GM12878 (cell line): ENCODE results near the gene FPGS. TPM values are rescaled to one million over a fixed set of nuclear protein-coding genes. Genes with fewer than 3 reads are reported as not detected.

Experiments
- ATAC-seq: fragments of 200-7000 bp; cut with Tn5 transposase; 3 replicates; pipeline ENCODE4 v1.9.1; 2020; ENCODE audit warnings: mild to moderate bottlenecking, moderate library complexity
- BruUV-seq: library from RNA; stranded (reverse); fragments of 400-500 nt; replicated peaks from 2 replicates; lab custom pipeline; 2021; lab: Mats Ljungman, UMichigan
- CTCF ChIA-PET: fragments of 300-600 bp; sonication (Branson Sonifier 250); formaldehyde crosslinking; extraction: SDS; loops from one replicate; lab custom pipeline; 2021; ENCODE audit warnings: inconsistent platforms; lab: Yijun Ruan, JAX
- POLR2A ChIA-PET: fragments of 350-600 bp; formaldehyde crosslinking; extraction: SDS; loops from one replicate; lab custom pipeline; 2021; ENCODE audit warnings: inconsistent platforms; lab: Charles Lee
- RAD21 ChIA-PET: fragments of 300-600 bp; sonication (Branson Sonifier 250); formaldehyde crosslinking; loops from one replicate; lab custom pipeline; 2023; ENCODE audit warnings: antibody characterized with exemption; ENCODE audit not compliant: unreplicated experiment; lab: Charles Lee
- SMC1A ChIA-PET: fragments of 300-600 bp; sonication (Branson Sonifier 250); formaldehyde crosslinking; loops from one replicate; lab custom pipeline; 2023; ENCODE audit not compliant: unreplicated experiment, uncharacterized antibody; lab: Charles Lee
- DNase-seq: peaks from one replicate; pipeline ENCODE4 v3.0.0-alpha.2; 2011; ENCODE audit warnings: low read depth, low spot score
- FAIRE-seq: peaks from 3 replicates; lab custom pipeline; 2011; peaks lifted over from hg19 to GRCh38; lab: Jason Lieb, UNC
- H2AFZ ChIP-seq: 2 replicates; pipeline ENCODE4 v1.6.0; 2011; ENCODE audit warnings: low read depth, low read length, control low read depth; ENCODE audit not compliant: control insufficient read depth
- H3K27ac ChIP-seq: 2 replicates; pipeline ENCODE4 v1.5.1; 2011; ENCODE audit warnings: control low read depth; ENCODE audit not compliant: control insufficient read depth, insufficient read depth
- H3K27me3 ChIP-seq, 2 experiments: replicated peaks in 1 of 2; 2 replicates each; pipeline versions ENCODE4 v1.6.0 to v1.6.1; 2011; ENCODE audit warnings: low read length in 1 of 2; ENCODE audit not compliant: control insufficient read depth in 2 of 2, insufficient read depth in 2 of 2
- H3K36me3 ChIP-seq, 2 experiments: 2 replicates each; pipeline ENCODE4 v1.5.1; 2011; ENCODE audit warnings: low read length in 1 of 2; ENCODE audit not compliant: control insufficient read depth in 2 of 2, insufficient read depth in 2 of 2
- H3K4me1 ChIP-seq: 2 replicates; pipeline ENCODE4 v1.6.1; 2011; ENCODE audit warnings: mild to moderate bottlenecking, low read length, moderate library complexity, mixed read lengths; ENCODE audit not compliant: control insufficient read depth, insufficient read depth
- H3K4me2 ChIP-seq: 2 replicates; pipeline ENCODE4 v1.6.0; 2011; ENCODE audit warnings: control low read depth; ENCODE audit not compliant: control insufficient read depth, insufficient read depth
- H3K4me3 ChIP-seq: fragments of 200-600 bp; sonication (generic); 2 replicates; pipeline ENCODE4 v1.5.1; 2016
- H3K79me2 ChIP-seq: 2 replicates; pipeline ENCODE4 v1.6.0; 2011; ENCODE audit warnings: low read length; ENCODE audit not compliant: control insufficient read depth, insufficient read depth
- H3K9ac ChIP-seq: 2 replicates; pipeline ENCODE4 v1.8.0; 2011; ENCODE audit warnings: low read length, control low read depth, mixed read lengths; ENCODE audit not compliant: control insufficient read depth, insufficient read depth
- H3K9me3 ChIP-seq: replicated peaks from 3 replicates; pipeline ENCODE4 v1.5.1; 2011; ENCODE audit warnings: mild to moderate bottlenecking, low read length; ENCODE audit not compliant: control insufficient read depth, insufficient read depth
- H4K20me1 ChIP-seq: 2 replicates; pipeline ENCODE4 v1.6.0; 2011; ENCODE audit not compliant: control insufficient read depth, insufficient read depth
- BACH1 ChIP-seq: fragments of 450-650 bp; IDR thresholded peaks from 2 replicates; pipeline ENCODE4 v1.6.1; 2017; ENCODE audit warnings: mild to moderate bottlenecking, borderline replicate concordance
- CEBPB ChIP-seq, 2 experiments: fragments of 150-350 bp in 1 of 2; IDR thresholded peaks; 2 replicates each; pipeline ENCODE4 v1.6.1; 2012 to 2014; ENCODE audit warnings: low read depth in 2 of 2, low read length in 2 of 2, borderline replicate concordance in 1 of 2, inconsistent platforms in 1 of 2
- ETV6 ChIP-seq, 2 experiments: fragments of 450-650 bp in 1 of 2; IDR thresholded peaks in 1 of 2; conservative IDR thresholded peaks in 1 of 2; 2 replicates each; pipeline ENCODE4 v1.6.1; 2014; ENCODE audit warnings: antibody characterized with exemption in 1 of 2, borderline replicate concordance in 1 of 2, low read depth in 1 of 2, mild to moderate bottlenecking in 1 of 2, moderate library complexity in 1 of 2
- HCFC1 ChIP-seq: fragments of 150-350 bp; IDR thresholded peaks from 2 replicates; pipeline ENCODE4 v1.6.1; 2014; ENCODE audit warnings: low read length
- IKZF2 ChIP-seq, 2 experiments: fragments of 450-650 bp; IDR thresholded peaks; 2 replicates each; pipeline ENCODE4 v1.6.1; 2017; ENCODE audit warnings: mild to moderate bottlenecking in 2 of 2, moderate library complexity in 2 of 2
- LARP7 ChIP-seq: fragments of 450-650 bp; IDR thresholded peaks from 2 replicates; pipeline ENCODE4 v1.6.1; 2017; ENCODE audit warnings: mild to moderate bottlenecking
- MEF2B ChIP-seq: fragments of 450-650 bp; IDR thresholded peaks from 2 replicates; pipeline ENCODE4 v1.6.1; 2018; ENCODE audit warnings: mild to moderate bottlenecking, moderate library complexity; ENCODE audit not compliant: partially characterized antibody, poor library complexity, severe bottlenecking
- NR2C2 ChIP-seq: IDR thresholded peaks from 2 replicates; pipeline ENCODE4 v1.6.1; 2011; ENCODE audit warnings: borderline replicate concordance, low read depth; ENCODE audit not compliant: control insufficient read depth, insufficient read length
- SREBF2 ChIP-seq: IDR thresholded peaks from 2 replicates; pipeline ENCODE4 v1.6.1; 2012; ENCODE audit warnings: mild to moderate bottlenecking, low read length
- TCF12 ChIP-seq: IDR thresholded peaks from 2 replicates; pipeline ENCODE4 v1.6.1; 2011; ENCODE audit warnings: low read depth, mild to moderate bottlenecking, low read length
- TCF7 ChIP-seq: IDR thresholded peaks from 2 replicates; pipeline ENCODE4 v1.6.1; 2014; ENCODE audit warnings: antibody characterized with exemption, borderline replicate concordance
- ZNF217 ChIP-seq: fragments of 450-650 bp; IDR thresholded peaks from 2 replicates; pipeline ENCODE4 v1.6.1; 2017; ENCODE audit warnings: antibody characterized with exemption, mild to moderate bottlenecking
- ZNF24 ChIP-seq: fragments of 450-650 bp; IDR thresholded peaks from 2 replicates; pipeline ENCODE4 v1.6.1; 2017; ENCODE audit warnings: antibody characterized with exemption, mild to moderate bottlenecking
- WGBS: methylation state at CpG from one replicate; pipeline ENCODE4 v1.1.6; 2016; ENCODE audit warnings: low lambda C conversion rate; ENCODE audit not compliant: insufficient replicate concordance, insufficient coverage; ENCODE audit errors: missing lambda C conversion rate; 5-methylcytosine and 5-hydroxymethylcytosine counted together
- in situ Hi-C: fragments of 300-500 bp; cut with MboI; formaldehyde crosslinking; loops from 9 replicates; pipeline ENCODE4 v1.14.3; 2018; ENCODE audit warnings: mixed read lengths
- intact Hi-C: fragments of 100-400 bp; cut with micrococcal nuclease; formaldehyde crosslinking; loops from one replicate; pipeline ENCODE4 v1.14.2; 2022; ENCODE audit not compliant: unreplicated experiment
- polyA plus RNA-seq, 11 experiments: library from polyadenylated mRNA; depleted of rRNA in 4 of 11; unstranded in 6 of 11; stranded (reverse) in 5 of 11; fragments of >200 nt; fragmentation: Nextera tagmentation in 4 of 11; fragmentation: Illumina TruSeq in 1 of 11; extraction: Ambion mirVana in 4 of 11; extraction: Trizol in 1 of 11; gene quantifications; 1 replicate in 1 of 11; 2 replicates in 10 of 11; pipeline versions ENCODE4 v1.2.1 to v1.2.3, GENCODE V29; 2011 to 2016; ENCODE audit warnings: inconsistent platforms in 2 of 11, missing spikeins in 2 of 11, low read depth in 1 of 11
- total RNA-seq, 4 experiments: library from RNA; depleted of rRNA in 3 of 4; stranded (reverse); fragments of >200 nt in 3 of 4; fragmentation: Illumina TruSeq in 1 of 4; extraction: Trizol in 1 of 4; gene quantifications; 2 replicates each; pipeline versions ENCODE4 v1.2.1 to v1.2.3, GENCODE V29; 2013 to 2021
- TF ChIP-seq, protein P1 (sequence below): fragments of 450-650 bp; formaldehyde crosslinking; IDR thresholded peaks from 2 replicates; pipeline ENCODE4 v1.4.0; 2020; ENCODE audit warnings: mild to moderate bottlenecking, moderate library complexity
- TF ChIP-seq, protein P2 (sequence below): IDR thresholded peaks from 2 replicates; pipeline ENCODE4 v1.6.1; 2012; ENCODE audit warnings: low read depth, low read length, improper control_type of control experiment
- TF ChIP-seq, protein P3 (sequence below): IDR thresholded peaks from 2 replicates; pipeline ENCODE4 v1.6.1; 2011; ENCODE audit warnings: borderline replicate concordance, low read depth, mild to moderate bottlenecking, moderate library complexity, low read length; ENCODE audit not compliant: insufficient read depth, poor library complexity, severe bottlenecking

FPGS gene
- total and polyA plus RNA-seq, 10 of the 15 experiments (the other 5 are each of a cell fraction or from before 2014, with no cell fraction given), result 1.2 to 127 (median 80.4) TPM

DNA sequence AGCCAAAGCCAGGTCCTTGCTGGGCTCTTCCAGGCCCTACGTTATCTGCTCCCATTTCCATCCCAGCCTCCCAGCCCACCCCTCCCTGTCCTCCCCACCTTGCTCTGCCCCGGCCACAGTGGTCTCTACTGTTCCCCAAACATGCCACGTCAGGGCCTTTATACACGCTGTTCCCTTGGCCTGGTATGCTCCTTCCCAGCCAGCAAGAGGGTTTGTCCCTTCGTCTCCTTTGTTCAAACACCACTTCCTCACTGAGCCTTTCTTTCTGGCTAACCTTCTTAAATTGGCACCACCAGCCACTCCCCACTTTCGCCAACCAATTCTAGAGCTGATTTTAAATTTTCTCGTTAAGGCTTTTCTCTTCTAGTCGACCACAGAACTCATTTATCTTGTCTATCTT lies 34.0 kb upstream of the FPGS start:
- ATAC-seq (no peak), DNase-seq (no peak), FAIRE-seq (no peak)
- ChIA-PET CTCF (interaction anchor here (1.4 to 9.2 kb wide), 4 partner anchors 15 to 153 kb away, joined by 3 to 75 read pairs (median 21); partner anchors contain the start of genes CDK9 and TOR2A), POLR2A (interaction anchor here (3.5 to 3.6 kb wide), 2 partner anchors 12 to 17 kb away, joined by 24 to 42 read pairs; partner anchors contain the start of gene CDK9), RAD21 (interaction anchor here (0.7 to 7.6 kb wide), 3 partner anchors 10 to 142 kb away, joined by 3 to 61 read pairs (median 4); partner anchors contain the start of gene CDK9), SMC1A (interaction anchor here (1.2 to 1.4 kb wide), 2 partner anchors 10 to 12 kb away, joined by 4 to 5 read pairs; partner anchors contain the start of gene SH2D3C)
- H3K4me3 ChIP-seq, result no peak overlapping the region
- no peak overlapping the region for H2AFZ ChIP-seq
- TF ChIP-seq LARP7, result no peak
- TF ChIP-seq, protein P1, sequence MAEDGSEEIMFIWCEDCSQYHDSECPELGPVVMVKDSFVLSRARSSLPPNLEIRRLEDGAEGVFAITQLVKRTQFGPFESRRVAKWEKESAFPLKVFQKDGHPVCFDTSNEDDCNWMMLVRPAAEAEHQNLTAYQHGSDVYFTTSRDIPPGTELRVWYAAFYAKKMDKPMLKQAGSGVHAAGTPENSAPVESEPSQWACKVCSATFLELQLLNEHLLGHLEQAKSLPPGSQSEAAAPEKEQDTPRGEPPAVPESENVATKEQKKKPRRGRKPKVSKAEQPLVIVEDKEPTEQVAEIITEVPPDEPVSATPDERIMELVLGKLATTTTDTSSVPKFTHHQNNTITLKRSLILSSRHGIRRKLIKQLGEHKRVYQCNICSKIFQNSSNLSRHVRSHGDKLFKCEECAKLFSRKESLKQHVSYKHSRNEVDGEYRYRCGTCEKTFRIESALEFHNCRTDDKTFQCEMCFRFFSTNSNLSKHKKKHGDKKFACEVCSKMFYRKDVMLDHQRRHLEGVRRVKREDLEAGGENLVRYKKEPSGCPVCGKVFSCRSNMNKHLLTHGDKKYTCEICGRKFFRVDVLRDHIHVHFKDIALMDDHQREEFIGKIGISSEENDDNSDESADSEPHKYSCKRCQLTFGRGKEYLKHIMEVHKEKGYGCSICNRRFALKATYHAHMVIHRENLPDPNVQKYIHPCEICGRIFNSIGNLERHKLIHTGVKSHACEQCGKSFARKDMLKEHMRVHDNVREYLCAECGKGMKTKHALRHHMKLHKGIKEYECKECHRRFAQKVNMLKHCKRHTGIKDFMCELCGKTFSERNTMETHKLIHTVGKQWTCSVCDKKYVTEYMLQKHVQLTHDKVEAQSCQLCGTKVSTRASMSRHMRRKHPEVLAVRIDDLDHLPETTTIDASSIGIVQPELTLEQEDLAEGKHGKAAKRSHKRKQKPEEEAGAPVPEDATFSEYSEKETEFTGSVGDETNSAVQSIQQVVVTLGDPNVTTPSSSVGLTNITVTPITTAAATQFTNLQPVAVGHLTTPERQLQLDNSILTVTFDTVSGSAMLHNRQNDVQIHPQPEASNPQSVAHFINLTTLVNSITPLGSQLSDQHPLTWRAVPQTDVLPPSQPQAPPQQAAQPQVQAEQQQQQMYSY, result no peak
- no peak for TF ChIP-seq IKZF2 (IDR thresholded peaks at IDR 0.05)
- TF ChIP-seq, protein P2, sequence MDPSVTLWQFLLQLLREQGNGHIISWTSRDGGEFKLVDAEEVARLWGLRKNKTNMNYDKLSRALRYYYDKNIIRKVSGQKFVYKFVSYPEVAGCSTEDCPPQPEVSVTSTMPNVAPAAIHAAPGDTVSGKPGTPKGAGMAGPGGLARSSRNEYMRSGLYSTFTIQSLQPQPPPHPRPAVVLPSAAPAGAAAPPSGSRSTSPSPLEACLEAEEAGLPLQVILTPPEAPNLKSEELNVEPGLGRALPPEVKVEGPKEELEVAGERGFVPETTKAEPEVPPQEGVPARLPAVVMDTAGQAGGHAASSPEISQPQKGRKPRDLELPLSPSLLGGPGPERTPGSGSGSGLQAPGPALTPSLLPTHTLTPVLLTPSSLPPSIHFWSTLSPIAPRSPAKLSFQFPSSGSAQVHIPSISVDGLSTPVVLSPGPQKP, result no peak
- no peak for TF ChIP-seq CEBPB (IDR thresholded peaks at IDR 0.05; ENCODE audit: borderline replicate concordance in 1 of 2, low read depth in 2 of 2, low read length in 2 of 2)
- no peak for TF ChIP-seq TCF7
- no peak for TF ChIP-seq MEF2B
- no peak for TF ChIP-seq ETV6 (conservative IDR thresholded peaks at IDR 0.05 in 1 of 2, IDR thresholded peaks at IDR 0.05 in 1 of 2; ENCODE audit: borderline replicate concordance in 1 of 2, low read depth in 1 of 2)
- TF ChIP-seq HCFC1, result no peak
- no peak for TF ChIP-seq BACH1
- no peak for TF ChIP-seq ZNF217
- no peak for TF ChIP-seq NR2C2
- no peak for TF ChIP-seq ZNF24
- TF ChIP-seq, protein P3, sequence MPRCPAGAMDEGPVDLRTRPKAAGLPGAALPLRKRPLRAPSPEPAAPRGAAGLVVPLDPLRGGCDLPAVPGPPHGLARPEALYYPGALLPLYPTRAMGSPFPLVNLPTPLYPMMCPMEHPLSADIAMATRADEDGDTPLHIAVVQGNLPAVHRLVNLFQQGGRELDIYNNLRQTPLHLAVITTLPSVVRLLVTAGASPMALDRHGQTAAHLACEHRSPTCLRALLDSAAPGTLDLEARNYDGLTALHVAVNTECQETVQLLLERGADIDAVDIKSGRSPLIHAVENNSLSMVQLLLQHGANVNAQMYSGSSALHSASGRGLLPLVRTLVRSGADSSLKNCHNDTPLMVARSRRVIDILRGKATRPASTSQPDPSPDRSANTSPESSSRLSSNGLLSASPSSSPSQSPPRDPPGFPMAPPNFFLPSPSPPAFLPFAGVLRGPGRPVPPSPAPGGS, result no peak
- TF ChIP-seq TCF12, result no peak
- TF ChIP-seq SREBF2, result no peak
- H3K79me2 ChIP-seq, result peaks cover 13% of the 10 kb centered on the region
- H3K9me3 ChIP-seq, result no peaks in the 10 kb centered on the region
- H4K20me1 ChIP-seq, result peaks cover 5% of the 10 kb centered on the region; the same call in 1 of the 2 replicates
- WGBS, result 73% methylated on average over 7 of the region's 8 CpGs
- no peaks in the 10 kb centered on the region for H3K27me3 ChIP-seq
- H3K4me1 ChIP-seq, result peaks cover 24% of the 10 kb centered on the region
- H3K27ac ChIP-seq, result no peak overlapping the region
- H3K9ac ChIP-seq, result no peak overlapping the region
- H3K4me2 ChIP-seq, result no peak overlapping the region
- intact Hi-C loops (no loop called here), in situ Hi-C loops (no loop called here)
- H3K36me3 ChIP-seq, result peaks cover 5 to 34% of the 10 kb centered on the region in 2 experiments
- no TSS peak for BruUV-seq
